AG09319 (cell line): Measurements from ENCODE around the gene ZNF789.
"Not testable (repeated sequence)": the region's sequence is repeated elsewhere in the genome, so short reads cannot be mapped to it uniquely, and the experiment has no call there.

ENCODE experiments used
- DNase-seq: peaks from one replicate; pipeline ENCODE4 v3.0.0-alpha.2; 2010; ENCODE audit warnings: low read depth; ENCODE audit errors: extremely low read depth
- TF ChIP-seq, protein P1 (sequence below): IDR thresholded peaks from 2 replicates; pipeline ENCODE4 v1.5.1; 2011; ENCODE audit warnings: low read depth, mild to moderate bottlenecking, inconsistent platforms, low read length, moderate library complexity

Gene ZNF789

DNA sequence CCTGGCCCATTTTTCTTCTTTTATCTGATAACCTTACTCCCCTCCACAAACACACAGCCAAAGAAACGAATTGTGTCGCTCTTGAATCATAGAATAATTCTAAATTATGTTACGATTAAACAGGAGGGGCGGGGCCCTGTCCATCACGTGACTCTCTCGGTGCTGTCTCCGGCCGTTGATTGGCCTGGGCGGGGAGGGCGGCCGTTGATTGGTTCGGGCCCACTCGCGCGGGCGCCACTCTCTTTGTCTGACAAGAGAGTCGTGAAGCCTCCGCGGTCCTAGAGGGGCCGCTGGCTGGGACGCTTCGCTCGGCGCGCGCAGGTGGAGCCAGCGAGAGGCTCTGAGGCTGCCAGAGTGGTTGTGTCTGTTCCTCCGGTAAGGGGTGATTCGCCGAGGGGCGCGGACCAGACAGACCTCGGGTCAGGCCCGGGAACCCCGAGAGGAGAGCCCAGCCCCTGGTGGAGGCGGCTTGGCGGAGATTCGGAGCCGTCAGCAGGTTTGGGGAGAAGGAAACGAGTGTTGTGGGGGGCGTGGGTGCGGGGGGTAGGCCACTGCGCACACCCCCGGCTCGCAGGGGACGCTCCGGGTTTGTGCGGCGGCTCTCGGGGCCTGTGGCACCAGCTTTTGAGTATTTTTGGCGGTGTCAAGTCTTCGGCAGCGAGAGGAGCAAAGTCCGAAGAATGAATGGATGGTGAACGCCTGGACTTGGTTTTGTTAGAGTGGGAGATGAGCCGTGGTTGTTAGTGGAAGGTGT is at the start of gene ZNF789:
TSS of gene ZNF789 (plus strand) at position 330 of the 754 bp plus-strand sequence. CDS start 3,567 bp downstream, outside the sequence.
- TF ChIP-seq, protein P1, sequence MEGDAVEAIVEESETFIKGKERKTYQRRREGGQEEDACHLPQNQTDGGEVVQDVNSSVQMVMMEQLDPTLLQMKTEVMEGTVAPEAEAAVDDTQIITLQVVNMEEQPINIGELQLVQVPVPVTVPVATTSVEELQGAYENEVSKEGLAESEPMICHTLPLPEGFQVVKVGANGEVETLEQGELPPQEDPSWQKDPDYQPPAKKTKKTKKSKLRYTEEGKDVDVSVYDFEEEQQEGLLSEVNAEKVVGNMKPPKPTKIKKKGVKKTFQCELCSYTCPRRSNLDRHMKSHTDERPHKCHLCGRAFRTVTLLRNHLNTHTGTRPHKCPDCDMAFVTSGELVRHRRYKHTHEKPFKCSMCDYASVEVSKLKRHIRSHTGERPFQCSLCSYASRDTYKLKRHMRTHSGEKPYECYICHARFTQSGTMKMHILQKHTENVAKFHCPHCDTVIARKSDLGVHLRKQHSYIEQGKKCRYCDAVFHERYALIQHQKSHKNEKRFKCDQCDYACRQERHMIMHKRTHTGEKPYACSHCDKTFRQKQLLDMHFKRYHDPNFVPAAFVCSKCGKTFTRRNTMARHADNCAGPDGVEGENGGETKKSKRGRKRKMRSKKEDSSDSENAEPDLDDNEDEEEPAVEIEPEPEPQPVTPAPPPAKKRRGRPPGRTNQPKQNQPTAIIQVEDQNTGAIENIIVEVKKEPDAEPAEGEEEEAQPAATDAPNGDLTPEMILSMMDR: no peak
- DNase-seq: peak; percentile 86

DNA sequence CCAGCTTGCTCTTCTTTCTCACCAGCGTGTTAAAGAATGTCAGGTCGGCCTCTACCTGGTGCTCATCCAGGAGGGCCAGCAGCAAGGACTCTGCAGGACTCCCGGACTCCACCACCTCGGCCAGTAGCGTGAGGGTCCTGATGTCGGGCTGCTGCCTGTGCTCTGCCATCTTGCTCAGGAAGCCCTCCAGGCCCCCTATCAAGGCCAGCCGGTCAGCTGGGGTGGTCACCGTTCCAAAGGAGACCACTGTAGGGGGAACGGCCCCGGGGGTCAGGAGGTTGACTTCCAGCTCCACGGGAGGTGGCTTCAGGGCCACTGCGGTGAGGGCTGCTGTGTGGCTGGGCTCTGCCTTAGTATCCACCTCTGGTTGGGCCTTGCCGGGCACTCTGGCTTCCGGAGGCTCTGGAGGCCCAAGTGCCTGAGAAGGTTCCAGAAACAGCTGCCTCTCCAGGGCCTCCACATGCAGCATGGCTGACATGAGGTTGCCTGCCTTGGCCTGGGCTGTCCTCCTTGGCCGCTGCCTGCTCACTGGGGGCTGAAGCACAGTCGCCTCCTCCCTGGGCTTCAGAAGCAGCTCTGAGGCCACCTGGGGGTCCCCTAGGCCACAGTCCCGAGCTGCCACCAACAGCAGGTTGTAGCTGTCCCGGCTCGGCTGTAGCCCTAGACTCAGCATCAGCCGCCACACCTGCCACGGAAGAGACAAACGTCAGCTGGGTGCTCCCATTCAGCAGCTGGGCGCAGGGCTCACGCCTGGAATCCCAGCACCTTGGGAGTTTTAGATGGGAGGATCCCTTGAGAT is 47.6 kb upstream of the ZNF789 start:
- TF ChIP-seq, protein P1: no peak
- DNase-seq: no peak

DNA sequence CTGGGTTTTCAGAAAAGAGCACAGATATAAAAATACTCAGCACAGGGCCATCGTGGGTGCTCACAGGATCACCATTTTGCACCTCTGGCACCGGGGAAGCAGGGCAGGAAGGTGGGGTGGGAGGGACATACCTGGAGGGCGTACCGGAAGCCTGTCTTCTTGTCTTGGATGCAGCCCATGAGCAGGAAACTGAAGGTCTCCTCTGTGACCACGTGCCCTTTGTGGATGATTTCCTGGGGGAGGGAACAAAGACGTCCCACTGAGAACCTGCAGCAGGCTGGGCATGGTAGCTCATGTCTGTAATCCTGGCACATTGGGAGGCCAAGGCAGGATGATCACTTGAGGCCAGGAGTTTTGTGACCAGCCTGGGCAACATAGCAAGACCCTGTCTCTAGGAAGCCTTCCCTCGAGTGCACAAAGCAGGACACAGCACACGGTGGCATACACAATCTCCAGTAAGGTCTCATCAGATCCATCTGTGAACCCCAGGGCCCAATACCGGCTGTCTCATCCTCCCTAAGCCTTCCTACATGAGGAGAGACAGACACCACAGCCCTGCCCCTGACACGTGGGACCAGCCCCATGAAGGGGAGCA is 43.6 kb upstream of the ZNF789 start:
- DNase-seq: no peak
- TF ChIP-seq, protein P1: no peak

DNA sequence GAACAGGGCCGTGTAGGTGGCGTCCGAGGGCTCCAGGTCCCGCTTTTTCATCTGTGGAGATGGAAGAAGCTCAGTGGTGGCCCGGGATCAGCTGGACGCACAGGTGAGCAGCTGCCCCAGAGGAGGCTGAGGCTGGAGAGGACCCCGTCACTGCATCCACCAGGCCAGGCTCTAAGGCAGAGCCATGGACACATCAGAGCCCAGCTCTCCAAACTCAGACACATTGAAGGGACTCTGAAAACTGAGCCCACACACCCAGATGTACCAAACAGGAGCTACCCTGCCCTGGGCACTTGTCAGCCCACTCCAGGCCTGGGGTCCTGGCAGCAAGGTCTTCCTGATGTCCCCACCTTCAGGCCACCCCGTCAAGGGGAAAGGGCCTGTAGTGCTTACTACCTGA is 42.9 kb upstream of the ZNF789 start:
- TF ChIP-seq, protein P1: no peak
- no peak for DNase-seq

DNA sequence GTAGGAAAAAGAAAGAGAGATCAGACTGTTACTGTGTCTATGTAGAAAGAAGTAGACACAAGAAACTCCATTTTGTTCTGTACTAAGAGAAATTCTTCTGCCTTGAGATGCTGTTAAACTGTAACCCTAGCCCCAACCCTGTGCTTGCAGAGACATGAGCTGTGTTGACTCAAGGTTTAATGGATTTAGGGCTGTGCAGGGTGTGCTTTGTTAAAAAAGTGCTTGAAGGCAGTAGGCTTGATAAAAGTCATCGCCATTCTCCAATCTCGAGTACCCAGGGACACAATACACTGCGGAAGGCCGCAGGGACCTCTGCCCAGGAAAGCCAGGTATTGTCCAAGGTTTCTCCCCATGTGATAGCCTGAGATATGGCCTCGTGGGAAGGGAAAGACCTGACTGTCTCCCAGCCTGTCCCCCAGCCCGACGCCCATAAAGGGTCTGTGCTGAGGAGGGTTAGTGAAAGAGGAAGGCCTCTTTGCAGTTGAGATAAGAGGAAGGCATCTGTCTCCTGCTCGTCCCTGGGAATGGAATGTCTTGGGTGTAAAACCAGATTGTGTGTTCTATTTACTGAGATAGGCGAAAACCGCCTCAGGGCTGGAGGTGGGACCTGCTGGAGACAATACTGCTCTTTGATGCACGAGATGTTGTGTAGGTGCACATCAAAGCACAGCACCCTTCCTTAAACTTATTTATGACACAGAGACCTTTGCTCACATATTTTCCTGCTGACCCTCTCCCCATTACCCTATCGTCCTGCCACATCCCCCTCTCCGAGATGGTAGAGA is 40.7 kb upstream of the ZNF789 start:
- not testable (repeated sequence) for DNase-seq

DNA sequence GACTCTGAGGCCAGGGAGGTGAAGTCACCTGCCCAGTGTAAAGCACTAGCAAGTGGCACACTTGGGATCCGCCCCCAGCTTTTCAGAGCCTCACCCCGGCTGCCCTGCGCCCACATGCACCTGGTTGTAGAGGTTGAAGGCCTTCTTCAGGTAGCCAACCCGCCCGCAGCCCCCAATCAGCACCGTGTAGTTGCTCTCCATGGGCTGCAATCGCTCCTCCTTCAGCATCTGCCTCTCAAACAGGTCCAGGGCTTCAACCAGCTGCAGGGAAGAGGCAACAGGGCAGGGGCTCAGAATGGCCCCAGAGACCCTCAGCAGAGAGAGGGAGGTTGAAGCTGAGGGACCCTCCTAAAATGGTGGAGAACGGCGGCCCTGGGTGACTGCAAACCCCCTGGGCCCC is 39.5 kb upstream of the ZNF789 start:
- TF ChIP-seq, protein P1: no peak
- DNase-seq: no peak

DNA sequence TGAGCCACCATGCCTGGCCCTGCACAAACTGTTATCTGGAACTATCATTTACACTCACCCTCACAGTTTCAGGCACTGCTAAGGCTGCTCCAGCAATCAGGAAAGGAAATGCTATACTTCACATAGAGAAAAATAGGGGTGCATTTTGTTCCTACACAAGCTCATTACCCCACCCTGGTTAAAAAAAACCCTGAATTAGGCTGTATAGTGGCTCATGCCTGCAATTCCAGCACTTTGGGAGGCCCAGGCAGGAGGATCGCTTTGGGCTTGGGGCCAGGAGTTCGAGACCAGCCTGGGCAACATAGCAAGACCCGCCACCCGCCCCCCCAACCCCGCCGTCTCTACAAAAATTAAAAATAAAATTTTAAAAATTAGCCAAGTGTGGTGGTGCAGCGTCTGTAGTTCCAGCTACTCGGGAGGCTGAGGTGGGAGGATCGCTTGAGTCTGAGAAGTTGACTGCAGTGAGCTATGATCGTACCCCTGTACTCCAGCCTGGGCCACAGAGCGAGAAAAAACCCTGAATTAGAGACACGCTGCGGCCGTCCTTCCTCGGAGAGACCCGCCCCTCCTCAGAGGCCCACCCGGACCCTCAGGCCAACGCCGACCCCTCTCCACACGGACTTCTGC is 34.6 kb upstream of the ZNF789 start:
- no peak for DNase-seq
- TF ChIP-seq, protein P1: no peak
